SIG-M5 treated with dmso at 0.1 percent for 504 hours (cell line): ENCODE data around the gene TMCO4.
"Not testable (repeated sequence)": the region's sequence is repeated elsewhere in the genome, so short reads cannot be mapped to it uniquely, and the experiment has no call there.

Source experiments
- DNase-seq: peaks from one replicate; lab custom pipeline; 2025; ENCODE audit not compliant: unreplicated experiment; lab: John Stamatoyannopoulos, UW

Gene TMCO4

DNA sequence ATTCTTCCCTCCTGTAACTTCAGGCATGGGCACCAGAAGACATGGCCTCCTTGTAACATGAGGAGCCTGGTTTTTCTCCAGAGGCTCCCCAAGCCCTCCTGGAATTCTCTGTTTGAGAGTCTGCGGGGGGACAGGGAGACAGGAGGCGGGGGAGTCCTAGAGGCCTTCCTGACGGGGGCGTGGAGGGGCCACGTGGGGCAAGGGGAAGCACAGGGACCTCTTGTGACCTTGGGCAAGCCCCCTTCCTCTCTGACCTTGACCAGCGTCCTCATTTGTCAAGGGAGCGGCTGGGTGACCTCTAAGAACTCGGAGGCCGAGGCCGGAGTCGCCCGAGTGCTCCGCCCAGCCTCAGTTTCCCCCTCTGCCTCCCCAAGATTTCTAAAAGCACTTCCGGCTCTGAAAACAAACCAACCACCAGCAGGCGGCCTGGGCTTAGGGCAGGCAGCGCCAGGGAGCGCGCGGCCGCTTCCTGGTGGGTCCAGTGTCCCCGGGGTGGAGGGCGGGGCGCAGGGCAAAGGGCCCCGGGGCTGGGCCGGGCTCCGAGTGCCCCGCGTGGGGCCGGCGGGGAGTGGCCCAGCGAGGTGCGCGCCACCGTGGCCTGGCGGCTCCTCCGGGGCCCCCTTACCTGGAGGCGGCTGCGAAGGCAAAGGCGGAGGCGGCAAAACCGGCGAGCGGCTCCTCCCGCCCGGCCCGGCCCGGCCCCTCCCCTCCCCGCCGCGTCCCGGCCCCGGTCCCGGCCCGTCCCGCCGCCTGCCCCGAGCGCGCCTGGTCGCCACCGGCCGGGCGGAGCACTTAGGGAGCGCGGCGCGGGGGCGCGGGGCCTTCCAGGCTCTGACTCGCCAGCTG, at the start of gene TMCO4:
TSS of gene TMCO4 (minus strand) at position 687 of the 846 bp plus-strand sequence. CDS start 19,158 bp downstream, outside the sequence.
- peak; percentile 5 for DNase-seq

- not testable (repeated sequence) for DNase-seq
These were observed 49.6 kb upstream of the TMCO4 start for GRCh38 chr1:19849307-19849706.

DNA sequence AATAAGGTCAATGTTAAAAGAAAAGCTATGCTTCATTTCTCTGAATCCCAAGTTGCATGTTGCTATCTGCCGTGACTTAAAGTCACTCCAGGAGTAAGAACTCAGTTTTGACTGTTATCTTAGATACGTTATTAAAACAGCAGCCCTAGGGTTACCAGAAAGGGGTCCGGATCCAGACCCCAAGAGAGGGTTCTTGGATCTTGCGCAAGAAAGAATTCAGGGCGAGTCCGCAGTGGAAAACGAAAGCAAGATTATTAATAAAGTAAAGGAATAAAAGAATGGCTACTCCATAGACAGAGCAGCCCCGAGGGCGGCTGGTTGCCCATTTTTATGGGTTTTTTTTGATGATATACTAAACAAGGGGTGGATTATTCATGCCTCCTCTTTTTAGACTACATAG, 47.6 kb upstream of the TMCO4 start:
- DNase-seq = not testable (repeated sequence)

DNA sequence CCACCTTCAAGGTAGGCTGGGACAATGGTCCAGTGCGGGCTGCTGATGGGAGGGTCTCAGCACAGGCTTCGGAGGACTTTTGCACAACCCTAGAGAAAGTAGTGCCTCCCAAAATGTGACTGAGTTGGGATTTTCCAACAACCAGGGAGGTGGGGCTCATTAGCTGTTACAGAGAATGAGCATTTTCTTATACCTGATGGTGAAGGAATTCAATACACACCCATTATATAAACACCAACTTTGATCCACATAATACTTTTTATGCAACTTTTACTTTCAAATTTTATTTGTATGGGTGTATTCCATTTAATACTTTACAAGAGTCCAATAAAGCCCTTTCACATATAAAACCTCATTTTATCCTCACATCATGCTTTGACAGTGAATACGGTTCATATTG, 46.6 kb upstream of the TMCO4 start:
- no peak for DNase-seq

GRCh38 chr1:19845555-19845954, 45.8 kb upstream of the TMCO4 start:
- DNase-seq = no peak

GRCh38 chr1:19844731-19845495, 45.2 kb upstream of the TMCO4 start:
- DNase-seq = no peak

GRCh38 chr1:19840228-19840627, 40.5 kb upstream of the TMCO4 start:
- DNase-seq = no peak

DNA sequence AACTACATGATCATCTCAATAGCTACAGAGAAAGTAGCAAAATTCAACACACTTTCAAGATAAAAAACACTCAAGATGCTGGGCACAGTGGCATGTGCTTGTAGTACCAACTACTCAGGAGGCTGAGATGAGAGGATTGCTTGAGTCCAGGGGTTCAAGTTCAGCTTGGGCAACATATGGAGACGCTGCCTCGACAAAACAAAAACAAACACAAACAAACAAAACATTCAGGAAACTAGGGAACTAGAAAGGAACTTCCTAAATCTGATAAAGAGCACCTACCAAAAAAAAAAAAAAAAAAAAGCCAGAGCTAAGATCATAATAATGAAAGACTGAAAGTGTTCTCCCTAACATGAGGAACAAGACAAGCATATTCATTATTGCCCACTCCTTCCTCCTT, 38.1 kb upstream of the TMCO4 start:
- no peak for DNase-seq

DNA sequence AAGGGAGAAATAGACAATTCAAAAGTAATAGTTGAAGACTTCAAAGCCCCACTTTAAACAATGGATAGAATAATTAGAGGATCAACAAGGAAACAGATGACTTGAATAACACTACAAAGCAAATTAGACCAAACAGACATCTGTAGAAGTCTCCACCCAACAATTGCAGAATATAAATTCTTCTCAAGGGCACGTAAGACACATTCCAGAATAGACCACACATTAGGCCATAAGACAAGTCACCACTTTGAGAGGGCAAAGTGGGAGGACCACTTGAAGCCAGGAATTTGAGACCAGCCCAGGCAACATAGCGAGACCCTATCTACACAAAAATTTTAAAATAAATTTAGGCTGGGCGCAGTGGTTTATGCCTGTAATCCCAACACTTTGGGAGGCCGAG, 35.9 kb upstream of the TMCO4 start:
- no peak for DNase-seq

DNA sequence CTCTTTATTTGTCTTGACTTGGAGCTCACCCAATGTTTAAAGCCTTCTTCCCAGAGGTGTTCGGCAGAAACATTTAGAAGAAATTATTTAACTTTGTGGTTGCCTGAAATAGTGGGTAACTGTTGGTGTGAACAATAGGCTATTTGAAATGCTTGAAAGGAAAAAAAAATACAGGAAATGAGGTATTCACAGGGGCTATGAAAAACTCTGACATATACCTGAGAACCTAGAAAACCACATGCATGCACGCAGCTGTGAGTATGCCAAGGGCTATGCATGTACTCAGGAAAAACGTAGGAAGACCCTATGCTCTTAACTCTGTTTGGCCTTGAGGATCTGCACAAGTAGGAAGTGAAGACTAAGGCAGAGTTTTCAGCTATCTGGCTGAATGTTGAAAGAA, 31.7 kb upstream of the TMCO4 start:
- no peak for DNase-seq

- no peak for DNase-seq
These were observed 28.8 kb upstream of the TMCO4 start for GRCh38 chr1:19828546-19828945.

GRCh38 chr1:19825298-19825697, 25.6 kb upstream of the TMCO4 start:
- no peak for DNase-seq

DNA sequence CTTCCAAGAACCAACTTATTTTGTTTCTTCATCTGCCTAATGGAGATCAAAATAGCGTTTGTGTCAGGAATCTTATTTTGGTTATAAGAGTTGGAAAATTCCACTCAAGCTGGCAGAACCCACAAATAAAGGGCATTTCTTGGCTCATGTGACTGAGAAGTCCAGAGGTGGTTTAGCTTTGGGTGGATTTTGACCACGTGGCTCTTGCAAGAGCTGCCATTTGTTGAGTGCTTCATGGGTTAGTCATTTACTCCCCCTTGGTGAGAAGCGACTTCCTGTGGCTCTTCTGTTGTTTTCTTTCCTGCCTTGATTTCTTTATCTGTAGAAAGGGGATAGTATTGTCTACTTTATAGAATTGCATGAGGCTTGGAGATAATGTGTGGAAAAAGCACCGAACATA, 24.8 kb upstream of the TMCO4 start:
- no peak for DNase-seq

- no peak for DNase-seq
These were observed 24.3 kb upstream of the TMCO4 start for GRCh38 chr1:19824036-19824435.

- no peak for DNase-seq
These were observed 20.0 kb upstream of the TMCO4 start for GRCh38 chr1:19819701-19820100.

- no peak for DNase-seq
These were observed 18.6 kb upstream of the TMCO4 start for GRCh38 chr1:19818324-19818723.

GRCh38 chr1:19817160-19817559, 17.4 kb upstream of the TMCO4 start:
- DNase-seq = no peak

DNA sequence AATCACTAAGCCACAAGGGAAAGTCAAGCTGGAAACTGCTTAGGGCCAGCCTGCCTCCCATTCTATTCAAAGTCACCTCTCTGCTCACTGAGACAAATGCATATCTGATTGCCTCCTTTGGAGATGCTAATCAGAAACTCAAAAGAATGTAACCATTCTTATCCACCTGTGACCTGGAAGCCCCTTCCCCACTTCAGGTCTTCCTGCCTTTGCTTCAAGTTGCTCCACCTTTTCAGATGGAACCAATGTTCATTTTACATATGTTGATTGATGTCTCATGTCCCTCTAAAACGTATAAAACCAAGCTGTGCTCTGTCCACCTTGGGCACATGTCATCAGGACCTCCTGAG, 17.0 kb upstream of the TMCO4 start:
- DNase-seq = not testable (repeated sequence)

DNA sequence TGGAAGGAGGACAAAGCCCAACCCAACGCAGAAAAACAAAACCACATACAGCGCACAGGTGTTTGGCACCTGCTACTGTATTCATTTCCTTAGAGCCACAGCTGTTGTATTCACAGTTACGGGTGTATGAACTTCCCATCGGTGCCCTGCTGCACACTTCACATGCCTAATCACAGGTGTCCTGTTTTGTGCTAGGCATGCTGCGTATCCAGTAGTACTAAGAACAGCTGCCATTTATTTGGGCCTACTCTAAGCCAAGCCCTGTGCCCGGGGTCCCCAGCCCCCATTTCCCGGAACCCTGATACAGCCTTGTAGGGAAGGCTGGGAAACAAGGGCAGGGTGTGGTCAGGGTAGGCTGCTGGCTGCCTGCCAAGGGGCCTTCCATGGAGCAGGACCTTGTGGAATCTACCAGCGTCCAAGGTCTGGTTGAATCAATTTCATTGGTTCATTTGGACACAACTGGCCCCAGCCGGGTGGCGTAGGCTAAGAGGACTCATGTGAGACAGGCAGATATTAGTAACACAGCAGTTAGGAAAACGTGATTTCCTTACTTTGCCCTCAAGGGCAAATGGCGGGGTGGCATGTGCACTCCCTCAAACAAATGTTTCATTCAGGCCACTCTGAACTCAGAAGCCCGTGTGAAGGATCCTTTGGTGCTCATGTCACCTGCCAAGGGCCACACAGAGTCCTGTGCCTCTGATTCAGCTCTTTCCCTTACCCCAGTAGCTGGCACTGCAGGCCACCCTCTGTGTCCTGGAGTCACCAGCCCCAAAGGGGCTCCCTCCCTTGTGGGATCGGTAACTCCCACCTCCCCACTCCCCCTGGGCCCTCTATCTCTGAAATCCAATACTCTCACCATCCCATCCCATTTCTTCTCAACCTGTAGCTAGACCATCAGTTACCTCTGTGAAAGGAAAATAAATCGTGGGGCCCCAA, 16.4 kb upstream of the TMCO4 start:
- DNase-seq = no peak

DNA sequence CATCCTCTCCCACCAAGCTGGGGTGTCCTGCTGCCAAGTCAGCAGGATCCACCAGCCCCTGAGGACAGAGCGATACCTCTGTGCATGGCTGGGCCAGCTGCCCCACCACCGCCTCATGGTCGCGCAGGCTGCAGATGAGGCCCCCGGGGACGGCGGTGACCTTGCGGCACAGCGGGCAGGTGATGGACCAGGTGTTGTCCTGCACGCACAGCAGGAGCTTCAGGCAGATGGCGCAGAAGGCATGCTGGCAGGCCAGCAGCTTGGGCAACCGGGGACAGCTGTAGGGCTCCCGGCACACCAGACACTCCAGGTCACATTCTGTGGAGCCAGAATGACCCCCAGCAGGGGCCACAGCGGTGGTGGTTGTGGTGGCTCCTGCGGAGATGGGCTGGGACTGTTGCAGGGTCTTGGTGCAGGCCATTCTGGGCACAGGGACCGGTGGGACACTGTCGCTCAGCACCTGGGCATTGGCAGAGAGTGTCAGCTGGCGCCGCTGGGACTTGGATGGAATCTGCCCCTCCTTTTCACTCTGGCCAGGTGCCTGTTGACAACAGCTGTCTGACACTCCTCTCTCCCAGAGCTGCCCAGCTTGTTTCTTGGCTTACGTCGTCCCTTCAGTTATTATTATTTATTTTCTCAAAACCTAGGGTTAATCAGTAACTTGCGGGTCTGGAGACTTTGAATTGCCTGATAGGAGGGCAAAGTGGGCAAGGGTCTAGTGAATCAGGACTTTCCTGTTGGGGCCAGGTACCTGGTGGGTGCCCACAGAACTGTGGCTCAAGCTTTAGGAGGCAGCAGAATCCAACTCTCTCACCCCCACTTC, 15.2 kb upstream of the TMCO4 start, which contains the start of gene RNF186:
TSS of gene RNF186 (minus strand) at position 603 of the 823 bp plus-strand sequence. CDS start at position 421, 182 bp downstream.
- DNase-seq = no peak
